Chondrocyte (in vitro differentiated cells): ENCODE measurements around the gene CKAP2. TPM values are rescaled to one million over a fixed set of nuclear protein-coding genes. Genes with fewer than 3 reads are reported as not detected.
A peak's percentile ranks its signal among the peaks of the same experiment; 100 is the strongest.

Experiments
- DNase-seq: peaks from one replicate; pipeline ENCODE4 v3.0.0; 2021; ENCODE audit warnings: mixed read lengths, low spot score
- H3K27ac Mint-ChIP-seq: one replicate; pipeline ENCODE4 v1.8.0; 2021; ENCODE audit warnings: mild to moderate bottlenecking, moderate library complexity, mixed read lengths; ENCODE audit not compliant: unreplicated experiment
- H3K27me3 Mint-ChIP-seq: 2 replicates; pipeline ENCODE4 v1.8.0; 2021; ENCODE audit warnings: low read depth, mixed read lengths
- H3K36me3 Mint-ChIP-seq: 2 replicates; pipeline ENCODE4 v1.8.0; 2021; ENCODE audit warnings: low read depth, mixed read lengths
- H3K4me1 Mint-ChIP-seq: 2 replicates; pipeline ENCODE4 v1.8.0; 2021; ENCODE audit warnings: low read depth, mild to moderate bottlenecking, mixed read lengths
- H3K4me3 Mint-ChIP-seq: one replicate; pipeline ENCODE4 v1.8.0; 2021; ENCODE audit warnings: mild to moderate bottlenecking, moderate library complexity, mixed read lengths; ENCODE audit not compliant: unreplicated experiment
- H3K9me3 Mint-ChIP-seq: 2 replicates; pipeline ENCODE4 v1.8.0; 2021; ENCODE audit warnings: low read depth, mixed read lengths
- total RNA-seq: library from RNA; stranded (reverse); gene quantifications from 3 replicates; pipeline ENCODE4 v1.2.1, GENCODE V29; 2021
- TF ChIP-seq, protein P1 (sequence below): fragments of 200-600 bp; sonication (generic); IDR thresholded peaks from 2 replicates; pipeline ENCODE4 v1.5.0; 2021; ENCODE audit warnings: antibody characterized with exemption, mild to moderate bottlenecking, moderate library complexity

The CKAP2 gene
- total RNA-seq, 1 donor from 2014 or later, result 27.9 TPM

DNA sequence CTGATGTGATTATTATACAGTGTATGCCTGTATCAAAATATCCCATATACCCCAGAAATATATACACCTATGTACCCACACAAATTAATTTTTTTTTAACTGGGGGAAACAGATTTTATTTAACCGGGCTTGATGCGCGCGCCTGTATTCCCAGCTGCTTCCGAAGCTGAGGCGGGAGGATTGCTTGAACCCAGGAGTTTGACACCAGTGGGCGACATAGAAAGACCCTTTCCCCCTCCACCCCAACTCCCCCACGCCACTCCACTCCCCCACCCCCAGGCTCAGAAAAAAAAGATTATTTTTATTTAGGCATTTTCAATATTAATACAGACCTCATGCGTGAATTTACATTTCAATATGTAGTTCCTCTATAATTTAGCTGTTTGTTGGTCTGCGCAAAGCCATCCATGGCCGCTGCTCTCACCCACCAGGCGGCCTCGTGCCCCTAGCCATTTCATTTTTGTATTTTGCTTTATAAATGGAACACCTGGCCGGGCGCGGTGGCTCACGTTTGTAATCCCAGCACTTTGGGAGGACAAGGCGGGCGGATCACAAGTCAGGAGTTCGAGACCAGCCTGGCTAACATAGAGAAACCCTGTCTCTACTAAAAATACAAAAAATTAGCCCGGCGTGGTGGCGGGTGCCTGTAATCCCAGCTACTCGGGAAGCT is 4.0 kb upstream of the CKAP2 start:
- no peaks in the 10 kb centered on the region for H3K27me3 Mint-ChIP-seq
- H3K9me3 Mint-ChIP-seq, result no peaks in the 10 kb centered on the region
- DNase-seq, result no peak
- peak overlapping the region; percentile 29 for H3K27ac Mint-ChIP-seq
- peak overlapping the region; percentile 84 for H3K4me3 Mint-ChIP-seq
- TF ChIP-seq, protein P1, sequence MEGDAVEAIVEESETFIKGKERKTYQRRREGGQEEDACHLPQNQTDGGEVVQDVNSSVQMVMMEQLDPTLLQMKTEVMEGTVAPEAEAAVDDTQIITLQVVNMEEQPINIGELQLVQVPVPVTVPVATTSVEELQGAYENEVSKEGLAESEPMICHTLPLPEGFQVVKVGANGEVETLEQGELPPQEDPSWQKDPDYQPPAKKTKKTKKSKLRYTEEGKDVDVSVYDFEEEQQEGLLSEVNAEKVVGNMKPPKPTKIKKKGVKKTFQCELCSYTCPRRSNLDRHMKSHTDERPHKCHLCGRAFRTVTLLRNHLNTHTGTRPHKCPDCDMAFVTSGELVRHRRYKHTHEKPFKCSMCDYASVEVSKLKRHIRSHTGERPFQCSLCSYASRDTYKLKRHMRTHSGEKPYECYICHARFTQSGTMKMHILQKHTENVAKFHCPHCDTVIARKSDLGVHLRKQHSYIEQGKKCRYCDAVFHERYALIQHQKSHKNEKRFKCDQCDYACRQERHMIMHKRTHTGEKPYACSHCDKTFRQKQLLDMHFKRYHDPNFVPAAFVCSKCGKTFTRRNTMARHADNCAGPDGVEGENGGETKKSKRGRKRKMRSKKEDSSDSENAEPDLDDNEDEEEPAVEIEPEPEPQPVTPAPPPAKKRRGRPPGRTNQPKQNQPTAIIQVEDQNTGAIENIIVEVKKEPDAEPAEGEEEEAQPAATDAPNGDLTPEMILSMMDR, result no peak
- H3K4me1 Mint-ChIP-seq, result peaks cover 44% of the 10 kb centered on the region
- no peaks in the 10 kb centered on the region for H3K36me3 Mint-ChIP-seq

DNA sequence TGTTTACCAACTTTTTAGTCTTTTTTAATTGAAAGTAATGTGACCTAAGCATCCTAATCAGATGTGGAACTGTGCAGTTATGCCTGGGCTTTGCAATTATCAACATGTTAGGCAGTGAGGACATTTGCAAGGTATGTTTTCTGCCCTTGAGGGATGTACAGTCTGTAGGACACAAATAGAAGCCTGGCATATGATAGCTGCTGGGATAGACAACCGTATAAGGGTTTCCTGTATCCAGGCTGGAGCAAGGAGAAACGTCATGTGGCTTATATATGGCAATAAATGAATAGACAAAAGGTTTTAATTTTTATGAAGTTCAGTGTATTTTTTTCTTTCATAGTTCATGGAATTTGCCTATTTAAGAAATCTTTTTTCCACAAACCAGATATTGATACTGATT is 2.8 kb upstream of the CKAP2 start:
- Mint-ChIP-seq H3K27ac (no peak overlapping the region), H3K4me1 (peaks cover 50% of the 10 kb centered on the region), H3K27me3 (no peaks in the 10 kb centered on the region), H3K36me3 (no peaks in the 10 kb centered on the region), H3K4me3 (no peak overlapping the region), H3K9me3 (no peaks in the 10 kb centered on the region)
- TF ChIP-seq, protein P1, result no peak
- DNase-seq, result no peak

- H3K4me3 Mint-ChIP-seq, result peak overlapping the region; percentile 95
- TF ChIP-seq, protein P1, result no peak
- peaks cover 40% of the 10 kb centered on the region for H3K4me1 Mint-ChIP-seq
- DNase-seq, result no peak
- peak overlapping the region; percentile 96 for H3K27ac Mint-ChIP-seq
- no peaks in the 10 kb centered on the region for H3K9me3 Mint-ChIP-seq
- peaks cover 3% of the 10 kb centered on the region for H3K36me3 Mint-ChIP-seq
- no peaks in the 10 kb centered on the region for H3K27me3 Mint-ChIP-seq
These were observed 839 bp upstream of the CKAP2 start for GRCh38 chr13:52454459-52454819.

DNA sequence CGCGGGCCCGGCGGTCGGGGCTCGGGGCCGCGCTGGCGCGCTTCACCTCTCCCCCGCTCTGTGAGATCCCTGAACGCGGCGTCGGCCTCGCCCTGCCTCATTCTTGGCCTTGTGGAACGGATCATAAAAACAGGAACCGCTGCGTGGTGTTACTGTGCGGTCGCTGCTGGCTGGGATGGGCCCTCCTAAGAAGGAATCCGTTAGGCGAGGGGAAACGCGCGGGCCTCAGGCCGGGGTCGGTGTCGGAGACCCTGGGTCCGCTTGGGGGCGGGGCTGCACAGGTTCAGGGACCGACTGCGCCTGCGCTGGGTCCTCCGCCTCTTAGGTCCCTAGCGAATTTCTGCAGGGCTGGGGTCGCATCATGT is 381 bp downstream of the CKAP2 start:
- H3K4me3 Mint-ChIP-seq, result peak overlapping the region; percentile 95
- no peaks in the 10 kb centered on the region for H3K27me3 Mint-ChIP-seq
- H3K27ac Mint-ChIP-seq, result peak overlapping the region; percentile 88
- peaks cover 4% of the 10 kb centered on the region for H3K36me3 Mint-ChIP-seq
- DNase-seq, result no peak
- peaks cover 39% of the 10 kb centered on the region for H3K4me1 Mint-ChIP-seq
- H3K9me3 Mint-ChIP-seq, result no peaks in the 10 kb centered on the region
- TF ChIP-seq, protein P1, result no peak

DNA sequence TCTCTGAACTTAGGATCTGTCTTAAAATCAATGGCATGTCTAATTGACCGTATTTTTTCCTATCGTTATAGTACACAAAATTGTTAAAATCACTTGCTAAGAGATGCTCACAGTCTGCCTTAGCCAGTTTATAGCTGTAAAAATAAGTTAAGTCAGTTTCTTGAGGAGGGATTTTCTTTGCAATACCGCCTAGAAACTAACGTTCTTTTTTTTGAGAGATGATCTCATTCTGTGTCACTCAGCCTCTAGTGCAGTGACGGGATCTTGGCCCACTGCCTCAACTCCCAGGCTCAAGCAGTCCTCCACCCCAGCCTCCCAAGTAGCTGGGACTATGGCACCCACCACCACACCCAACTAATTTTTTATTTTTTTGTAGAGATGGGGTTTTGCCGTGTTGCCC is 4.4 kb downstream of the CKAP2 start:
- TF ChIP-seq, protein P1, result no peak
- Mint-ChIP-seq H3K27me3 (no peaks in the 10 kb centered on the region), H3K4me1 (peaks cover 37% of the 10 kb centered on the region), H3K36me3 (peaks cover 12% of the 10 kb centered on the region), H3K9me3 (no peaks in the 10 kb centered on the region), H3K27ac (peak overlapping the region; percentile 27), H3K4me3 (no peak overlapping the region)
- DNase-seq, result no peak
